GM19397 (cell line): Measurements from ENCODE around the gene GOLGA6L4.
A peak's percentile ranks its signal among the peaks of the same experiment; 100 is the strongest.
"Not testable (repeated sequence)": the region's sequence is repeated elsewhere in the genome, so short reads cannot be mapped to it uniquely, and the experiment has no call there.

Experiments
- ATAC-seq: cut with Tn5 transposase; IDR thresholded peaks from one replicate; pipeline ENCODE4 v1.9.1; 2021; ENCODE audit warnings: mild to moderate bottlenecking, moderate library complexity; ENCODE audit not compliant: unreplicated experiment

The GOLGA6L4 gene, protein sequence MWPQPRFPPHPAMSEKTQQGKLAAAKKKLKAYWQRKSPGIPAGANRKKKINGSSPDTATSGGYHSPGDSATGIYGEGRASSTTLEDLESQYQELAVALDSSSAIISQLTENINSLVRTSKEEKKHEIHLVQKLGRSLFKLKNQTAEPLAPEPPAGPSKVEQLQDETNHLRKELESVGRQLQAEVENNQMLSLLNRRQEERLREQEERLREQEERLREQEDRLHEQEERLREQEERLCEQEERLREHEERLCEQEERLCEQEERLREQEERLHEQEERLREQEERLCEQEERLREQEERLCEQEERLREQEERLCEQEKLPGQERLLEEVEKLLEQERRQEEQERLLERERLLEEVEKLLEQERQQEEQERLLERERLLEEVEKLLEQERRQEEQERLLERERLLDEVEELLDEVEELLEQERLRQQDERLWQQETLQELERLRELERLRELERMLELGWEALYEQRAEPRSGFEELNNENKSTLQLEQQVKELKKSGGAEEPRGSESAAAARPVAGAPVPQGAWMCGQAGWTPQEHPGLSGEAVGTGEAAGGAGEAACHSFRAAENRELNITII

DNA sequence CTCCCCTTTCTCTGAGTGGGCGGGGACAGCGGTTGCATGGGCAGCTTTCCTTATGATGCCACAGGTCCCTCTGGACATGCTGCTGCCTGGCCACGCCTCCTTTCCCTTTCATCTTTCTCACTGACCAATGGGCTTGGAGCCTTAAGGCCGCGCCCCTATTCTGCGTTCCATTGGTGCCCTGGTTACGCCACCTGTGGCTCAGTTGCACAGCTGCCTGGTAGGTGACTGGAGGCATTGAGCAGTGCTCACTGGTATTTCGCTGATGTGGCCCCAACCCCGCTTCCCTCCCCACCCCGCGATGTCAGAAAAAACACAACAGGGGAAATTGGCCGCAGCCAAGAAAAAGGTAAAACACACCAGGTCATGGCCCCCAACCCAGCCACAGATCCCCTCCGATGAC, at the start of gene GOLGA6L4:
TSS of gene GOLGA6L4 (plus strand) at position 201 of the 400 bp plus-strand sequence. CDS start at position 263, 62 bp downstream.
- ATAC-seq: not testable (repeated sequence)

DNA sequence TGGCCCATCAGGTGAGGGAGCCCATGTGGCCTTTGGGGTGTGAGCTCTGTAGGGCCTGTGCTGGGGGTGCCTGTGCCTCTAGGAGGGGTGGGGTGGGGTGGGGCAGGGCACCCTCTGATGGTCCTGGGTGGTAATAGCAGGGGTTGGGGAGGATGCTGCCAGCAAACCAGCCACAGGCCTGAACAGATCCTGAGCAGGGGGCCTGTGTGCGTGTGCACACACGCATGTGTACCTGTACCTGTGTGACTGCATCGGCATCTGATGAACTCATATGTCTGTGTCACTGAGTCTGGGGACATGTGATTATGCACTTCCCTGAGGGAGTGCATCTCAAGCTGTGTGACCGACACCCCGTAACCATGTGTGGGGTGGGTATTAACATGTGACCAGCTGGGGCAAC, 42.6 kb upstream of the GOLGA6L4 start:
- not testable (repeated sequence) for ATAC-seq

DNA sequence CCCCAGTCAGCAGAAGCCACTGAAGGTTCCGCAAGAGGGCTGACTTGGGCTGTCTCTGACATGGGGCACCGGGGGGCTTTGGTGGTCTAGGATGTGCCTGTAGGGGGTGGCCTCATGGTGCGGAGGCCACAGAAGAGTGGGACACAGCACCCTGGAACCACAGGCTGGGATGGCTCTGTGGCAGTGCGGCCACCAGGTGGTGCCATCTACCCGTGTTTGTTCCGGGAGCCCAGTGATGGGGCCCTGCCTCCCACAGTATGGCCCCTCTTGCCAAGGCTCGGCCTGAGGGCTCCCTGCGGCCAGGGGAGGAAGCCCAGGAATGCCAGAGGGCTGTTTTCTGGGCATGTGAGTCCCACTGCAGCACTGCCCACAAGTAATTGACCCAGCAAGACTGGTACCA, 40.0 kb upstream of the GOLGA6L4 start:
- peak; percentile 89 for ATAC-seq

DNA sequence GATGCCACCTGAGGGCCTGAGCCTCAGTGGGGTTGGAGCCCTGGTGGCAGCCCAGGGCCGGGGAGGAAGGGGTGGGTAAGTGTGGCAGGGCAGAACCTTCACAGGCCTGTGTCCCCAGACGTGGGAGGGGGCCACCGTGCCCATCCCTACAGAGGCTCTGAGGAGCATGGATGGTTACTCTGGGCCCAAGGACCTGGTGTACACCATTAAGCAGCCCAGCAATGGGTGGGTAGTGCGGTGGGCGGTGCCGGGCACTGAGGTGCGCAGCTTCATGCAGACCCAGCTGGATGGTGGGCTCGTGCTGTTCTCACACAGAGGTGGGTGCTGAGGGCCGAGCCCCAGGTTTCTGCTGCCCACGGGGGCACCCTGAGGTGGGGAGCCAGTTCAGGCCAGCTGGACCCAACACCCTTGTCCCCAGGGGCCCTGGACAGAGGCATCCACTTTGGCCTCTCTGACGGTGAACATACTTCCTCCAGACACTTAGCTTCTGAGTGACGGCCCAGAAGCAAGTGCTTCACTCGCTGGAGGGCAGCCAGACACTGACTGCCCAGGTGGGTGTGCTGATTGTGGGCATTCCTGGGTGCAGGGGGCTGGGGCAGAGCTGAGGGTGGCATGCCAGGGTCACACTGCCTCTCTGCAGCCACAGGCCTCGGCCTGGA, 38.9 kb upstream of the GOLGA6L4 start:
- not testable (repeated sequence) for ATAC-seq

DNA sequence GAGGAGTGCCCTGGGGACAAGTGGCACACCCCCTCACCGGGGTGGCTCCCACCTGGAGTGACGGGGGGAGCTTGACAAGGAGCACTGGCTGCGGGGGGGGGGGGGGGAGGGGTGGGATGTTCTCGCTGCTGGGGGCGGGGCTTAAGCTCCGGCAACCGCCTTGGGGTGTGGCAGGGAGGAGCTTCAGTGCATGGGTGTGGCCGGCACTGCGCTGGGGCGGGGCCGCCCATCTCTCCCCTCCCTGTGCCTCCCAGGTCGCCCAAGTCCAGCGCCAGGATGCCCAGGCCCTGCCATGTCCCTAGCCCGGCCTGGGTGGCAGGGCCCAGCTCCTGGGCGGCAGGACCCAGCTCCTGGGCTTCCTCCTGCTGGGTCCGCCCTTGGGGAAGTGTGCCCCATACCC, 35.7 kb upstream of the GOLGA6L4 start:
- ATAC-seq: not testable (repeated sequence)

DNA sequence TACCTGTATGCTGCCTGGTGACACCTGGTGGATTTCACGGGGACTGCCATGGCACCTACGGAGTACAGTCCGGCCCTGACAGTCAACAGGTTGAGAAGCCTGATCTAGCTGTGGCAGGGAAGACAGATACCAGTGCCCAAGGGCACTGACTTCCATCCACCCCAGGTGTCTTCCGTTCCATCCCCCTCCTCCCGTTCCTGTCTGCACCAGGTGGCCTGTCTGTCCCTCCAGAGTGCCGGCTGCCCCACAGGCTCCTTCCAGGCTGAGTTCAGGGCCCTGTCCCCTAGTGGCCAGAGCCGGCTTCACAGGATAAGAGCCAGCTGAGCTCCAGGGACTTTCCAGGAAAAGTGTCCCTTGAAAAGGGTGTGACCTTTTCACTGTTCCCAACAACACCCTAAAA, 10.9 kb downstream of the GOLGA6L4 start:
- not testable (repeated sequence) for ATAC-seq
